GM12878 (cell line): ENCODE measurements around the gene CRYBB1. TPM values are rescaled to one million over a fixed set of nuclear protein-coding genes. Genes with fewer than 3 reads are reported as not detected.

Source experiments
- ATF3 ChIP-seq: IDR thresholded peaks from 2 replicates; pipeline ENCODE4 v1.6.1; 2011; ENCODE audit warnings: low read depth, mild to moderate bottlenecking, low read length, moderate library complexity, borderline replicate concordance; ENCODE audit errors: extremely low read depth
- BACH1 ChIP-seq: fragments of 450-650 bp; IDR thresholded peaks from 2 replicates; pipeline ENCODE4 v1.6.1; 2017; ENCODE audit warnings: mild to moderate bottlenecking, borderline replicate concordance
- BCLAF1 ChIP-seq: fragments of 450-650 bp; IDR thresholded peaks from 2 replicates; pipeline ENCODE4 v1.6.1; 2017; ENCODE audit warnings: antibody characterized with exemption, mild to moderate bottlenecking, moderate library complexity
- BHLHE40 ChIP-seq, 2 experiments: fragments of 450-650 bp in 1 of 2; IDR thresholded peaks; 2 replicates each; pipeline ENCODE4 v1.6.1; 2011 to 2017; ENCODE audit warnings: low read depth in 2 of 2, borderline replicate concordance in 1 of 2, improper control_type of control experiment in 1 of 2, low read length in 1 of 2, mild to moderate bottlenecking in 1 of 2
- CHD1 ChIP-seq: IDR thresholded peaks from 2 replicates; pipeline ENCODE4 v1.6.1; 2012; ENCODE audit warnings: low read depth, low read length, improper control_type of control experiment
- EGR1 ChIP-seq, 2 experiments: IDR thresholded peaks; 1 replicate in 1 of 2; 2 replicates in 1 of 2; pipeline ENCODE4 v1.6.1; 2011 to 2012; ENCODE audit warnings: low read depth in 2 of 2, low read length in 2 of 2, borderline replicate concordance in 1 of 2, mild to moderate bottlenecking in 1 of 2, moderate library complexity in 1 of 2
- ETV6 ChIP-seq, 2 experiments: fragments of 450-650 bp in 1 of 2; IDR thresholded peaks in 1 of 2; conservative IDR thresholded peaks in 1 of 2; 2 replicates each; pipeline ENCODE4 v1.6.1; 2014; ENCODE audit warnings: antibody characterized with exemption in 1 of 2, borderline replicate concordance in 1 of 2, low read depth in 1 of 2, mild to moderate bottlenecking in 1 of 2, moderate library complexity in 1 of 2
- GATAD2B ChIP-seq: fragments of 450-650 bp; conservative IDR thresholded peaks from 2 replicates; pipeline ENCODE4 v1.6.1; 2017; ENCODE audit warnings: low read depth, mild to moderate bottlenecking, moderate library complexity
- HCFC1 ChIP-seq: fragments of 150-350 bp; IDR thresholded peaks from 2 replicates; pipeline ENCODE4 v1.6.1; 2014; ENCODE audit warnings: low read length
- IKZF1 ChIP-seq: fragments of 450-650 bp; conservative IDR thresholded peaks from 2 replicates; pipeline ENCODE4 v1.6.1; 2017; ENCODE audit warnings: antibody characterized with exemption, mild to moderate bottlenecking
- IRF4 ChIP-seq: IDR thresholded peaks from 2 replicates; pipeline ENCODE4 v1.6.1; 2011; ENCODE audit warnings: low read depth, low read length
- JUNB ChIP-seq: IDR thresholded peaks from 2 replicates; pipeline ENCODE4 v1.6.1; 2016; ENCODE audit warnings: antibody characterized with exemption, mild to moderate bottlenecking
- KAT2A ChIP-seq: conservative IDR thresholded peaks from 2 replicates; pipeline ENCODE4 v1.6.1; 2011; ENCODE audit warnings: low read depth, low read length; ENCODE audit not compliant: control insufficient read depth
- NR2C1 ChIP-seq: fragments of 450-650 bp; IDR thresholded peaks from 2 replicates; pipeline ENCODE4 v1.6.1; 2017; ENCODE audit warnings: antibody characterized with exemption, mild to moderate bottlenecking, moderate library complexity
- NR2F1 ChIP-seq: fragments of 450-650 bp; conservative IDR thresholded peaks from 2 replicates; pipeline ENCODE4 v1.6.1; 2017; ENCODE audit warnings: mild to moderate bottlenecking
- POLR2A ChIP-seq: IDR thresholded peaks from 2 replicates; pipeline ENCODE4 v1.6.1; 2011; ENCODE audit warnings: low read depth, mild to moderate bottlenecking, low read length
- POLR2AphosphoS2 ChIP-seq: IDR thresholded peaks from 2 replicates; pipeline ENCODE4 v1.6.1; 2011; ENCODE audit warnings: low read depth, mild to moderate bottlenecking, low read length, improper control_type of control experiment, moderate library complexity
- POU2F2 ChIP-seq: IDR thresholded peaks from 3 replicates; pipeline ENCODE4 v1.6.1; 2011; ENCODE audit warnings: low read depth, mild to moderate bottlenecking, low read length, borderline replicate concordance
- RAD51 ChIP-seq: fragments of 450-650 bp; IDR thresholded peaks from 2 replicates; pipeline ENCODE4 v1.6.1; 2016; ENCODE audit warnings: moderate library complexity, mild to moderate bottlenecking, inconsistent platforms
- RB1 ChIP-seq: fragments of 450-650 bp; formaldehyde crosslinking; IDR thresholded peaks from 2 replicates; pipeline ENCODE4 v1.6.1; 2017; ENCODE audit warnings: mild to moderate bottlenecking, borderline replicate concordance
- SMC3 ChIP-seq: IDR thresholded peaks from 2 replicates; pipeline ENCODE4 v1.6.1; 2011; ENCODE audit warnings: low read length, improper control_type of control experiment, borderline replicate concordance
- SREBF1 ChIP-seq: IDR thresholded peaks from 2 replicates; pipeline ENCODE4 v1.6.1; 2012; ENCODE audit warnings: mild to moderate bottlenecking, low read length
- TCF7 ChIP-seq: IDR thresholded peaks from 2 replicates; pipeline ENCODE4 v1.6.1; 2014; ENCODE audit warnings: antibody characterized with exemption, borderline replicate concordance
- YY1 ChIP-seq: IDR thresholded peaks from 2 replicates; pipeline ENCODE4 v1.6.1; 2011; ENCODE audit warnings: low read depth, mild to moderate bottlenecking, low read length
- ZBED1 ChIP-seq: IDR thresholded peaks from 2 replicates; pipeline ENCODE4 v1.6.1; 2016; ENCODE audit warnings: borderline replicate concordance
- polyA plus RNA-seq, 11 experiments: library from polyadenylated mRNA; depleted of rRNA in 4 of 11; unstranded in 6 of 11; stranded (reverse) in 5 of 11; fragments of >200 nt; fragmentation: Nextera tagmentation in 4 of 11; fragmentation: Illumina TruSeq in 1 of 11; extraction: Ambion mirVana in 4 of 11; extraction: Trizol in 1 of 11; gene quantifications; 1 replicate in 1 of 11; 2 replicates in 10 of 11; pipeline versions ENCODE4 v1.2.1 to v1.2.3, GENCODE V29; 2011 to 2016; ENCODE audit warnings: inconsistent platforms in 2 of 11, missing spikeins in 2 of 11, low read depth in 1 of 11
- total RNA-seq, 4 experiments: library from RNA; depleted of rRNA in 3 of 4; stranded (reverse); fragments of >200 nt in 3 of 4; fragmentation: Illumina TruSeq in 1 of 4; extraction: Trizol in 1 of 4; gene quantifications; 2 replicates each; pipeline versions ENCODE4 v1.2.1 to v1.2.3, GENCODE V29; 2013 to 2021
- TF ChIP-seq, protein P1 (sequence below): IDR thresholded peaks from 2 replicates; pipeline ENCODE4 v1.6.1; 2012; ENCODE audit warnings: low read depth, low read length, improper control_type of control experiment

The CRYBB1 gene
- total and polyA plus RNA-seq, 10 of the 15 experiments (the other 5 are each of a cell fraction or from before 2014, with no cell fraction given): 0.09 to 0.64 (median 0.23) TPM; not detected in 5

DNA sequence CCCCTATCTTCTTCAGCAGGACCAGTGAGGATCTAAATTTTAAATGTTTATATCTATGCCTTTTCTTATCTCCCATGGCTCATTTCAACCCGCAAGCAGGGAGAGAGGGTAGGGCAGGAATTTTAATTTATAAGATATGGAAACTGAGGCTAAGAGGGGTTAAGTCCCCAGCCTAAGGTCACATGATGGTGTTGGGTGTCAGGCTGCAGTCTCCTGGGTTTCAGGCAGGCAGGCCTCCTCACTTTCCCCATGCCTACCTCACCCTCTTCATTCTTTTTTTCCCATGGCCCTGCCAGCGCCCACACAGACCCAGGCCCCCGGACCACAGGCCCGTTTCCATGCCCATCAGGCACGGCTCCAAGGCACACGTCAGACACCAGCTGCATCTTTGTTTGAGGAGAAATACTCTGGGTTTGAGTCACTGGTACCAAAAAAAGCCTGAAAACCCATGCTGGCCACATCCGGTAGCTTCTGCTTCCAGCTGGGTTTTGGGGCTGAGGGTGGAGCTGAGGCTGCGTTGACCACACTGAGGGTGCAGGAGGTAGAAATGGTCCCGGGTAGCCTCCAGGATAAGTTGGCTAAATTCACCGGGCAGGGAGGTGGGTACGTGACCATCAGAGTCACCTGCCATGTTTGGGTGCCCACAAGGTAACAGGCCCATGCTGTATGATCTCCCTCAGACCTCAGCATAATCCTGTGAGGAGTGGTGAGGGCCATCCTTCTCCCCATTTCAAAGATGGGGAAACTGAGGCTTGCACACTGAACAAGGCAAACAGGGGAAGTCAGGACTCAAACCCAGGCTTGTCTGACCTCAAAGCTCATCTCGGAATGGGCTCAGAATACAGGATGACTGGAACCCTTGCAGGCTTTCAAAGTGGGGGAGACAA is 7.5 kb downstream of the CRYBB1 start (continued):
- TF ChIP-seq NR2C1 (no peak), GATAD2B (peak; percentile 99), TCF7 (no peak), SMC3 (no peak), JUNB (peak; percentile 99), POU2F2 (peak; percentile 88; the same call in 2 of the 3 replicates), BHLHE40 (IDR thresholded peaks at IDR 0.05; ENCODE audit: borderline replicate concordance in 1 of 2, low read depth in 2 of 2, low read length in 1 of 2) (peak; percentile 92 to 93), YY1 (peak; percentile 72; the same call in 1 of the 2 replicates), POLR2AphosphoS2 (no peak), CHD1 (no peak), ZBED1 (peak; percentile 97), BACH1 (peak; percentile 94; the same call in 1 of the 2 replicates), BCLAF1 (no peak), SREBF1 (no peak), RAD51 (peak; percentile 81), HCFC1 (no peak), KAT2A (no peak), ETV6 (conservative IDR thresholded peaks at IDR 0.05 in 1 of 2, IDR thresholded peaks at IDR 0.05 in 1 of 2; ENCODE audit: borderline replicate concordance in 1 of 2, low read depth in 1 of 2) (peak in 1 of 2 experiments; percentile 88; a peak in 1 of 4 replicates), NR2F1 (peak; percentile 86), IRF4 (peak; percentile 99), ATF3 (peak; percentile 45; the same call in 1 of the 2 replicates), RB1 (no peak), IKZF1 (peak; percentile 100), POLR2A (no peak), EGR1 (IDR thresholded peaks at IDR 0.05; ENCODE audit: borderline replicate concordance in 1 of 2, low read depth in 2 of 2, low read length in 2 of 2) (peak in 1 of 2 experiments; percentile 40; a peak in 1 of 3 replicates)
- TF ChIP-seq, protein P1, sequence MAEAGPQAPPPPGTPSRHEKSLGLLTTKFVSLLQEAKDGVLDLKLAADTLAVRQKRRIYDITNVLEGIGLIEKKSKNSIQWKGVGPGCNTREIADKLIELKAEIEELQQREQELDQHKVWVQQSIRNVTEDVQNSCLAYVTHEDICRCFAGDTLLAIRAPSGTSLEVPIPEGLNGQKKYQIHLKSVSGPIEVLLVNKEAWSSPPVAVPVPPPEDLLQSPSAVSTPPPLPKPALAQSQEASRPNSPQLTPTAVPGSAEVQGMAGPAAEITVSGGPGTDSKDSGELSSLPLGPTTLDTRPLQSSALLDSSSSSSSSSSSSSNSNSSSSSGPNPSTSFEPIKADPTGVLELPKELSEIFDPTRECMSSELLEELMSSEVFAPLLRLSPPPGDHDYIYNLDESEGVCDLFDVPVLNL: no peak
